ENCODE data around the gene MRPL45. TPM values are rescaled to one million over a fixed set of nuclear protein-coding genes. Genes with fewer than 3 reads are reported as not detected.
"Not testable (repeated sequence)": the region's sequence is repeated elsewhere in the genome, so short reads cannot be mapped to it uniquely, and the experiment has no call there.

MRPL45 gene
- polyA plus RNA-seq (2013, experiment 1 of 2): 78.4 TPM
- 79.1 TPM for polyA plus RNA-seq (2013, experiment 2 of 2)

DNA sequence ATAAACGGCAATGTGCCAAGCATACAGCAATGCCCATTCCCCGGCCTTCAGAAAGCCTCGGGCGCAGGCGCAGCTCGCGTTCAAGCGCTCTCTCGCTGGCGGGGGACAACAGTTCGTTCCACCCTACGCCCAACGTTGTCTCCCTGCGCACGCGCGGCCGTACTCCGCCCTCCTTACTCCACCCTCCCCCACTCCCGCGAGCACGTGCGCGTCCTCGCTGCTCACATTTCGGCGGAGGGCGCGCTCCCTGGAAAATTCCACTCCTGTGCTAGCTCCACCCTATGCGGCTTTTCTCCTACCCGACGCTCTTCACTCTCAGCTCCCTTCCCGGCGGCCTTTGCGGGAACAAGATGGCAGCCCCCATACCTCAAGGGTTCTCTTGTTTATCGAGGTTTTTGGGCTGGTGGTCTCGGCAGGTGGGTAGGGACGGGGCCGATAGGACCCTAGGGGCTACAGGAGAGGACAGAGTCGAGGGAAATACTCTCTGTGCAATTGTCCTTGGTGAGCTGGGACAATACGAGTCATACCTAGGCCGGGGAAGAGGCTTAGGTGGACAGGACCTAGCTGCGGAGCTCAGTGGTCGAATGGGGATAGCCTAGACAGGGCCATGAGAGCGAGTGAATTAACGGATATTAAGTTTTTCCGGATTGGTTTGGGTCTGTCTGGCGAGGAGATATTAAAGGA, at the start of gene MRPL45:
TSS of gene MRPL45 (plus strand) at position 335 of the 684 bp plus-strand sequence. CDS start at position 351, 16 bp downstream.
- H3K18ac ChIP-seq (ENCODE audit: low read length); H4K5ac ChIP-seq (ENCODE audit: low read length); H3K79me1 ChIP-seq (ENCODE audit: low read length); H2BK5ac ChIP-seq (ENCODE audit: low read length); H4K8ac ChIP-seq (ENCODE audit: low read depth, low read length); H2BK15ac ChIP-seq (replicated peaks; ENCODE audit: low read depth); H3K4ac ChIP-seq (ENCODE audit: low read depth, low read length); H2AK5ac ChIP-seq (ENCODE audit: low read length); H3K79me2 ChIP-seq (ENCODE audit: control insufficient read depth, insufficient read depth, low read length); H3K23ac ChIP-seq (ENCODE audit: low read length); H3K27ac ChIP-seq (ENCODE audit: low read depth, low read length); H3K4me1 ChIP-seq (ENCODE audit: control insufficient read depth, low read depth, low read length); H3K27me3 ChIP-seq (ENCODE audit: insufficient read depth, low read length, poor library complexity); H2BK120ac ChIP-seq (ENCODE audit: low read depth, low read length); H3K36me3 ChIP-seq (ENCODE audit: control insufficient read depth, insufficient read depth, low read length): not testable (repeated sequence)
- no CpG with 5 or more reads among the region's 48 CpGs for WGBS (ENCODE audit: extremely low coverage, insufficient coverage, low lambda C conversion rate)
- H3K4me2 ChIP-seq (ENCODE audit: low read length): peak within 1 kb of the TSS; percentile 0
- DNase-seq: peak; percentile 98
- peak within 1 kb of the TSS; percentile 74 for H3K9ac ChIP-seq (ENCODE audit: low read length)
- peak within 1 kb of the TSS; percentile 90 for H3K56ac ChIP-seq (ENCODE audit: low read length)
- H3K4me3 ChIP-seq (ENCODE audit: low read length): peak within 1 kb of the TSS; percentile 64

DNA sequence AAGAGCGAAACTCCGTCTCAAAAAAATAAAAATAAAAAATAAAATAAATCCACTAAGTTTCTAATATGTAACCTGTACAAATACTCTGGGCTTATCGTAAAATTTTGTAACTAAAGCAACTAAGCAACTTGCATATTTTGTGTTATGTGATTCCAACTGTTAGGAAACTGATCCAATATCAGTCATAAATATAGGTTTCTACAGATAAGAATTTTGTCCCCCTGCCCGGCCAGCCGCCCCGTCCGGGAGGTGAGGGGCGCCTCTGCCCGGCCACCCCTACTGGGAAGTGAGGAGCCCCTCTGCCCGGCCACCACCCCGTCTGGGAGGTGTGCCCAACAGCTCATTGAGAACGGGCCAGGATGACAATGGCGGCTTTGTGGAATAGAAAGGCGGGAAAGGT, 43.8 kb upstream of the MRPL45 start:
- not testable (repeated sequence) for H3K4me2 ChIP-seq (ENCODE audit: low read length); H3K4me1 ChIP-seq (ENCODE audit: control insufficient read depth, low read depth, low read length); H3K18ac ChIP-seq (ENCODE audit: low read length); H3K27ac ChIP-seq (ENCODE audit: low read depth, low read length); H3K4ac ChIP-seq (ENCODE audit: low read depth, low read length); H2BK5ac ChIP-seq (ENCODE audit: low read length); H2AK5ac ChIP-seq (ENCODE audit: low read length); H4K5ac ChIP-seq (ENCODE audit: low read length); H2BK15ac ChIP-seq (replicated peaks; ENCODE audit: low read depth); H3K9ac ChIP-seq (ENCODE audit: low read length); H2BK120ac ChIP-seq (ENCODE audit: low read depth, low read length); H3K79me1 ChIP-seq (ENCODE audit: low read length); H3K36me3 ChIP-seq (ENCODE audit: control insufficient read depth, insufficient read depth, low read length); H3K27me3 ChIP-seq (ENCODE audit: insufficient read depth, low read length, poor library complexity); H4K8ac ChIP-seq (ENCODE audit: low read depth, low read length); H3K79me2 ChIP-seq (ENCODE audit: control insufficient read depth, insufficient read depth, low read length); H3K56ac ChIP-seq (ENCODE audit: low read length); DNase-seq; H3K4me3 ChIP-seq (ENCODE audit: low read length); H3K23ac ChIP-seq (ENCODE audit: low read length)
- WGBS (ENCODE audit: extremely low coverage, insufficient coverage, low lambda C conversion rate): no CpG with 5 or more reads among the region's 14 CpGs

DNA sequence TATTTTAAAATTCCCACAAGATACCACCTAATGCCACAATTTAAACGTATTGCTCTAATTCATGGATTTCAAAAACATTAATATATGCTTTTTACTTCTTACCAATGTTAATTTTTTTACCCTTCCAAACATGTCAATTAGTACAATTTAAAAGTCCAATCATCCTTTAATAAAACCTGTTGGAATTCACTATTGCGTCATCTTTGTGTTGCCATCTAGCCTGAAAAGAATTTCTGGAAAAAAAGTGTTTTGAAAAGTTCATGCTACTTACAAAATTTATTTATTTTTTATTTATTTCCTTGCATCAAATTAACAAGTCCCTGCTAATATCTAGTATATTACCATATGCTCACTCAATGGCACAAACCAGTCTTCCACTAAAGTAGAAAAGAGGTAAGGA, 42.6 kb upstream of the MRPL45 start:
- H3K4me3 ChIP-seq (ENCODE audit: low read length); H3K9ac ChIP-seq (ENCODE audit: low read length); H4K8ac ChIP-seq (ENCODE audit: low read depth, low read length); H2BK5ac ChIP-seq (ENCODE audit: low read length); H3K4me1 ChIP-seq (ENCODE audit: control insufficient read depth, low read depth, low read length); H3K27me3 ChIP-seq (ENCODE audit: insufficient read depth, low read length, poor library complexity); H3K36me3 ChIP-seq (ENCODE audit: control insufficient read depth, insufficient read depth, low read length); H2BK15ac ChIP-seq (replicated peaks; ENCODE audit: low read depth); H4K5ac ChIP-seq (ENCODE audit: low read length); H2AK5ac ChIP-seq (ENCODE audit: low read length); H3K4me2 ChIP-seq (ENCODE audit: low read length); H3K56ac ChIP-seq (ENCODE audit: low read length); H3K4ac ChIP-seq (ENCODE audit: low read depth, low read length); H3K27ac ChIP-seq (ENCODE audit: low read depth, low read length); DNase-seq; H3K18ac ChIP-seq (ENCODE audit: low read length); H3K23ac ChIP-seq (ENCODE audit: low read length); H2BK120ac ChIP-seq (ENCODE audit: low read depth, low read length); H3K79me1 ChIP-seq (ENCODE audit: low read length); H3K79me2 ChIP-seq (ENCODE audit: control insufficient read depth, insufficient read depth, low read length): not testable (repeated sequence)
- no CpG with 5 or more reads among the region's 2 CpGs for WGBS (ENCODE audit: extremely low coverage, insufficient coverage, low lambda C conversion rate)

DNA sequence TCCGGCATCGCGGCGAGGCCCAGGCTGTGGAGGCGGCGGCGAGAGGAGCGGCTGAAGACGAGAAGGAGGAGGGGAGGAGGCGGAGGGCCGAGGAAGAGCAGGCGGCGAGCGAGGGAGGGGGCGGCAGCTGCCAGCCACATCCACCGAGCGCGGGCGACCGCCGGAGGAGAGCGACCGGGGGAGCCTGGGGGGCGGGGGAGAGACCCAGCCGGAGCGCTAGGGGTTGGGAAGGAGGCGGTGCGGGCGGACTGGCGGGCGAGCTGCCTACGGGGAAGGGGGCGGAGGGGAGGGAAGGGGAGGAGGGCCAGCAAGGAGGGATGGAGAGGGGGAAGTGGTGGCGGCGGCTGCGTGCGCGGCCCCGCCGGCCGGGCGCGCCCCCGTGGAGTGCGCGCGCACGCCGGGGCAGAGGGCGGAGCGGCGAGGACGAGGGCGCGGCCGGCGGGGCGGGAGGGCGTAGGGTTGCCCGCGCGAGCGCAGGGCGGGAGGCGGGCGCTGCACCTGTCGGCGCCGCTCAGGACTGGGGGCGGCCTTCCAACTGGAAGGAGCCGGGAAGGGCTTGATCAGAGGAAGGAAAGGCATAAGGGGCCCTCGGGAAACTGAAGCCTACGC, 39.9 kb upstream of the MRPL45 start:
- H2BK5ac ChIP-seq (ENCODE audit: low read length); H3K36me3 ChIP-seq (ENCODE audit: control insufficient read depth, insufficient read depth, low read length); H3K4me1 ChIP-seq (ENCODE audit: control insufficient read depth, low read depth, low read length); H4K5ac ChIP-seq (ENCODE audit: low read length); H3K23ac ChIP-seq (ENCODE audit: low read length); H2BK120ac ChIP-seq (ENCODE audit: low read depth, low read length); H3K18ac ChIP-seq (ENCODE audit: low read length); H3K79me2 ChIP-seq (ENCODE audit: control insufficient read depth, insufficient read depth, low read length); H3K4me3 ChIP-seq (ENCODE audit: low read length); H2BK15ac ChIP-seq (replicated peaks; ENCODE audit: low read depth); H3K79me1 ChIP-seq (ENCODE audit: low read length); H2AK5ac ChIP-seq (ENCODE audit: low read length); H3K4ac ChIP-seq (ENCODE audit: low read depth, low read length); H4K8ac ChIP-seq (ENCODE audit: low read depth, low read length); H3K56ac ChIP-seq (ENCODE audit: low read length); H3K27ac ChIP-seq (ENCODE audit: low read depth, low read length); H3K9ac ChIP-seq (ENCODE audit: low read length); H3K4me2 ChIP-seq (ENCODE audit: low read length); H3K27me3 ChIP-seq (ENCODE audit: insufficient read depth, low read length, poor library complexity): not testable (repeated sequence)
- DNase-seq: peak; percentile 88
- no CpG with 5 or more reads among the region's 73 CpGs for WGBS (ENCODE audit: extremely low coverage, insufficient coverage, low lambda C conversion rate)

DNA sequence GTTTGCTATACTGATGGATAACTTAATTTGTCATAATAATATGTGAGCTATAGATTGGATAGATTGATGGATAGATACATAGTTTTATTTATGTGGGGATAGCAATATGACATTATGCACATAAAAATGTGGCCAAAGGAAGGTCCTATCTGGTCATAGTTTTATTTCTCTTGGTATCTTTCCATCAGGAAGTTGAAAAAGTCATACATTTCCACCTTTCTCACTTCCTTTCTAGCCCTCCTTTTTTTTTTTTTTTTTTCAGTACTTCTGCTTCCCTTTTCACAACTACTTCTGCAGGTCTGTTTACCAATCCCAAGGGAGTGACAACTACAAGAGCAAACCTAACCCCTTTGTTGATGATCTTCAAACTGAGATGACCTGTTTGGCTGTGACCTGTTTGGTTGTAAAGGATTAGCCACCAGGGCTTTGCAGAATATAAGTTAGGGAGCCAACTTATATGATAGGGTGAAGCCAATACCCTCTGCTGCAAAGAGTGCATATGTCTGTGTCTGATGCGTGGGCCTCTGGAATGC, 30.9 kb upstream of the MRPL45 start:
- no CpG with 5 or more reads among the region's 1 CpG for WGBS (ENCODE audit: extremely low coverage, insufficient coverage, low lambda C conversion rate)

More for the DNA sequence above, 30.9 kb upstream of the MRPL45 start:
- H3K79me2 ChIP-seq (ENCODE audit: control insufficient read depth, insufficient read depth, low read length); H4K8ac ChIP-seq (ENCODE audit: low read depth, low read length); H3K4me3 ChIP-seq (ENCODE audit: low read length); H2BK120ac ChIP-seq (ENCODE audit: low read depth, low read length); H3K18ac ChIP-seq (ENCODE audit: low read length); H3K27me3 ChIP-seq (ENCODE audit: insufficient read depth, low read length, poor library complexity); H3K4ac ChIP-seq (ENCODE audit: low read depth, low read length); H3K4me2 ChIP-seq (ENCODE audit: low read length); H3K9ac ChIP-seq (ENCODE audit: low read length); H3K27ac ChIP-seq (ENCODE audit: low read depth, low read length); H4K5ac ChIP-seq (ENCODE audit: low read length); H2BK15ac ChIP-seq (replicated peaks; ENCODE audit: low read depth); H3K23ac ChIP-seq (ENCODE audit: low read length); H3K4me1 ChIP-seq (ENCODE audit: control insufficient read depth, low read depth, low read length); H3K36me3 ChIP-seq (ENCODE audit: control insufficient read depth, insufficient read depth, low read length); DNase-seq; H3K56ac ChIP-seq (ENCODE audit: low read length); H3K79me1 ChIP-seq (ENCODE audit: low read length); H2AK5ac ChIP-seq (ENCODE audit: low read length); H2BK5ac ChIP-seq (ENCODE audit: low read length): not testable (repeated sequence)
